ENCODE data around the gene NCKAP5. TPM values are rescaled to one million over a fixed set of nuclear protein-coding genes. Genes with fewer than 3 reads are reported as not detected.

The NCKAP5 gene
- polyA plus RNA-seq, 2 of the 4 experiments (the other 2 are of a cell fraction), result 3.0 to 4.1 TPM

DNA sequence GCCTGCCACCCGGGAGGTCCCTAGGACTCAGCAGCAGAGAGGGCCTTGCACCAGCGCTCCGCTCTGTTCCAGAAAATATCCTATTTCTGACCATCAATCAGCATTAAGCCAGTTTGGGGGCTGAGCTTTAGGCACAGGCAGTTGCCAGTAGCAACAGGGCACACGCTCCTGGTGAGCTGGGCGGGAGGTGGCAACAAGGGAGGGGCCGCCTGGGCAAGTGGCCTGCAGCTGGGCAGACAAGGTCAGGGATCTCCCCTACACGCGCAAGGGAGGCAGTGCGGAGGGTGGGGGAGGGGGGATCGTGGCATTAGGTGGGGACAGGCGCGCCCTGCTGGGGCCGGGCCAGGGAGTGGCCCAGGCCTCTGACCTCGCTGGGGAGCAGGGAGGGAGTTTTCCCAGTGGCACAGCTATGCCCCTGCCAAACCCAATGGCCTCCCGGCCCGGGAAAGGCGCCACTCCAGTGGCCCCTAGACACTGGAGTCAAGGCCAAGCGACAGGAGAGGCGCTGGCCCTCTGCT lies 302.8 kb downstream of the NCKAP5 start:
- peak overlapping the region; percentile 97 for H3K4me2 ChIP-seq
- peak; percentile 34 to 81 for DNase-seq (ENCODE audit: low read depth in 1 of 2, low spot score in 1 of 2)
- no peaks in the 10 kb centered on the region for H3K9me3 ChIP-seq
- no peak for FAIRE-seq
- peak overlapping the region; percentile 89 to 98 for H3K27ac ChIP-seq
- POLR2A ChIA-PET, result interaction anchor here (1.2 to 1.6 kb wide), 2 partner anchors 61 to 71 kb away, joined by 3 to 8 read pairs; no protein-coding TSS in a partner anchor
- peaks cover 47% of the 10 kb centered on the region for H3K4me1 ChIP-seq
- CTCF ChIA-PET, result interaction anchor here (4.7 to 5.0 kb wide), 2 partner anchors 295 to 579 kb away, joined by 35 to 48 read pairs; no protein-coding TSS in a partner anchor
- 18% methylated on average over 13 of the region's 19 CpGs for WGBS (ENCODE audit: missing lambda C conversion rate)
- TF ChIP-seq JUN (IDR thresholded peaks at IDR 0.05) (0 out of 5 replicates have a peak, but pooled peaks of 1 of the 2 experiments have one; percentile 24), TP53 (CRISPR knock-in tag; IDR thresholded peaks at IDR 0.05) (no peak), HOXB5 (CRISPR knock-in tag; IDR thresholded peaks at IDR 0.05) (no peak), SREBF2 (IDR thresholded peaks at IDR 0.05) (no peak), CBX8 (IDR thresholded peaks at IDR 0.05) (no peak), GATA3 (IDR thresholded peaks at IDR 0.05; ENCODE audit: borderline replicate concordance) (peak; percentile 8; the same call in 1 of the 2 replicates), RNF2 (IDR thresholded peaks at IDR 0.05; ENCODE audit: borderline replicate concordance, low read depth) (no peak), KDM5A (IDR thresholded peaks at IDR 0.05) (no peak), EHF (CRISPR knock-in tag; IDR thresholded peaks at IDR 0.05) (no peak), MAFK (IDR thresholded peaks at IDR 0.05; ENCODE audit: partially characterized antibody) (no peak)
- TF ChIP-seq, protein P1, sequence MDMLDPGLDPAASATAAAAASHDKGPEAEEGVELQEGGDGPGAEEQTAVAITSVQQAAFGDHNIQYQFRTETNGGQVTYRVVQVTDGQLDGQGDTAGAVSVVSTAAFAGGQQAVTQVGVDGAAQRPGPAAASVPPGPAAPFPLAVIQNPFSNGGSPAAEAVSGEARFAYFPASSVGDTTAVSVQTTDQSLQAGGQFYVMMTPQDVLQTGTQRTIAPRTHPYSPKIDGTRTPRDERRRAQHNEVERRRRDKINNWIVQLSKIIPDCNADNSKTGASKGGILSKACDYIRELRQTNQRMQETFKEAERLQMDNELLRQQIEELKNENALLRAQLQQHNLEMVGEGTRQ (IDR thresholded peaks at IDR 0.05), result no peak
- TF ChIP-seq, protein P2, sequence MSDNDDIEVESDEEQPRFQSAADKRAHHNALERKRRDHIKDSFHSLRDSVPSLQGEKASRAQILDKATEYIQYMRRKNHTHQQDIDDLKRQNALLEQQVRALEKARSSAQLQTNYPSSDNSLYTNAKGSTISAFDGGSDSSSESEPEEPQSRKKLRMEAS (IDR thresholded peaks at IDR 0.05), result 0 out of 2 replicates have a peak, but pooled peaks have one; percentile 1
- H3K4me3 ChIP-seq, result peak overlapping the region; percentile 74
- ATAC-seq, result peak; percentile 75 to 82

DNA sequence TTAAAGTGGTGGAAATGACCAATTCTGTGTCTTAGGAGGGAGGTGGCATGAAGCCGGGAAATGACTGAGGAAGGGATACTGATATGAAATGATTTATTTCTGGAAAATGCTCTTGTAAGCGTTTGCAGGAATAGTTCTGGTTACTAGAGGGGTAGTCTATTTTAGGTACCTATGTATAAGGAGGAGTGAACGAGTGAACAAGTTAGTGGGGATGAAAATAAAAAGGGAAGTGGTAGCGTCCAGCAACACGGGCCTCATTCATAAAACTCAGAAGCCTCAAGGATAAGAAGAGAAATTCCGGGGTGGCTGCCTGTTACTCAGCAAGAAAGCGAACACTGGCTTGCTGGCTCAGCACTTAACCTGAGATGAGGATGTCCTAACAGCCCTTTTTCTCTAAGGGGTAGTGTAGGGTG lies 303.3 kb downstream of the NCKAP5 start:
- no peak for TF ChIP-seq EHF (CRISPR knock-in tag; IDR thresholded peaks at IDR 0.05)
- TF ChIP-seq RARB (CRISPR knock-in tag; IDR thresholded peaks at IDR 0.05), result no peak
- peak; percentile 83 for TF ChIP-seq MAFK (IDR thresholded peaks at IDR 0.05; ENCODE audit: partially characterized antibody)
- no peak for TF ChIP-seq SREBF2 (IDR thresholded peaks at IDR 0.05)
- TF ChIP-seq RFX5 (IDR thresholded peaks at IDR 0.05), result no peak
- no peak for TF ChIP-seq FOSL2 (IDR thresholded peaks at IDR 0.05)
- no peak for TF ChIP-seq FOSL2 (CRISPR knock-in tag; IDR thresholded peaks at IDR 0.05)
- no peak for TF ChIP-seq SMC3 (IDR thresholded peaks at IDR 0.05)
- no peak for TF ChIP-seq FOXS1 (CRISPR knock-in tag; IDR thresholded peaks at IDR 0.05)
- peak overlapping the region; percentile 89 to 98 for H3K27ac ChIP-seq
- FAIRE-seq (no peak), DNase-seq (ENCODE audit: low read depth in 1 of 2, low spot score in 1 of 2) (no peak), ATAC-seq (no peak)
- no peaks in the 10 kb centered on the region for H3K9me3 ChIP-seq
- peak overlapping the region; percentile 97 for H3K4me2 ChIP-seq
- peaks cover 47% of the 10 kb centered on the region for H3K4me1 ChIP-seq
- peak overlapping the region; percentile 74; the same call in 2 of the 3 replicates for H3K4me3 ChIP-seq
- ChIA-PET POLR2A (interaction anchor here (1.2 to 1.6 kb wide), 2 partner anchors 61 to 71 kb away, joined by 3 to 8 read pairs; no protein-coding TSS in a partner anchor), CTCF (interaction anchor here (1.3 to 5.0 kb wide), 3 partner anchors 25 to 580 kb away, joined by 4 to 48 read pairs (median 35); no protein-coding TSS in a partner anchor)
- WGBS (ENCODE audit: missing lambda C conversion rate), result 53% methylated on average over 7 of the region's 7 CpGs

DNA sequence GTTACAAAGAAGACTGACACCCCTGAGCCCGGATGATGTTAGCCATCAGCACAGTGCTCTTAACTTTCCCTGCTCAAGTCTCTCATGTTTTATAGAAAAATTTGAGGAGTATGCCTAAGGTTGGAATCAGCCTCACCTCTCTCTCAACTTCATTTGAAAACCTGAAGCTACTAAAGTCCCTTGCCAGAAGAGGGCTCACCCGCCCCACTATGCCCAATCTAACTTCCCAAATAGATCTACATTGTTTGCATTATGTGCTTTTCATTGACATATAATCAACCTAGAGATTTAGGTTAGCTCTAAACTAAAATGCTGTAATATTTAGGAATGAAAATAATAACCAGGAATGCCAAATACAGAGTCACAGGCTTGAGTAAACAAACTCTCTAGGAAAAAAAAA lies 305.4 kb downstream of the NCKAP5 start:
- Histone ChIP-seq H3K4me2 (peak overlapping the region; percentile 97), H3K9me3 (no peaks in the 10 kb centered on the region), H3K4me3 (no peak overlapping the region), H3K27ac (peak overlapping the region; percentile 11 to 98; a peak in 4 of 6 replicates), H3K4me1 (peaks cover 44% of the 10 kb centered on the region)
- CTCF ChIA-PET, result interaction anchor here (0.7 to 5.0 kb wide), 16 partner anchors 9 to 588 kb away, joined by 3 to 48 read pairs (median 4); partner anchors contain the start of gene NCKAP5
- ATAC-seq (no peak), DNase-seq (ENCODE audit: low read depth in 1 of 2, low spot score in 1 of 2) (peak in 1 of 2 experiments; percentile 35), FAIRE-seq (no peak)
- POLR2A ChIA-PET, result interaction anchor here (0.6 to 0.7 kb wide), 2 partner anchors 129 to 298 kb away, joined by 3 to 5 read pairs; no protein-coding TSS in a partner anchor
- WGBS (ENCODE audit: missing lambda C conversion rate), result 26% methylated on average over 2 of the region's 2 CpGs
- TF ChIP-seq RCOR1 (IDR thresholded peaks at IDR 0.05; ENCODE audit: low read depth, low read length) (no peak), RAD21 (conservative IDR thresholded peaks at IDR 0.05 in 1 of 2, IDR thresholded peaks at IDR 0.05 in 1 of 2) (peak; percentile 72 to 77), FOXS1 (CRISPR knock-in tag; IDR thresholded peaks at IDR 0.05) (no peak), MAFK (IDR thresholded peaks at IDR 0.05; ENCODE audit: partially characterized antibody) (no peak), HOXB5 (CRISPR knock-in tag; IDR thresholded peaks at IDR 0.05) (no peak), ZC3H11A (IDR thresholded peaks at IDR 0.05) (no peak), FOSL2 (IDR thresholded peaks at IDR 0.05) (no peak), FOSL2 (CRISPR knock-in tag; IDR thresholded peaks at IDR 0.05) (no peak), NFE2L2 (conservative IDR thresholded peaks at IDR 0.05; ENCODE audit: low read length) (no peak), SMC3 (IDR thresholded peaks at IDR 0.05) (peak; percentile 77), HOXA7 (CRISPR knock-in tag; IDR thresholded peaks at IDR 0.05) (no peak), ZSCAN20 (CRISPR knock-in tag; IDR thresholded peaks at IDR 0.05) (no peak), CBX8 (IDR thresholded peaks at IDR 0.05) (no peak)
- TF ChIP-seq, protein P3, sequence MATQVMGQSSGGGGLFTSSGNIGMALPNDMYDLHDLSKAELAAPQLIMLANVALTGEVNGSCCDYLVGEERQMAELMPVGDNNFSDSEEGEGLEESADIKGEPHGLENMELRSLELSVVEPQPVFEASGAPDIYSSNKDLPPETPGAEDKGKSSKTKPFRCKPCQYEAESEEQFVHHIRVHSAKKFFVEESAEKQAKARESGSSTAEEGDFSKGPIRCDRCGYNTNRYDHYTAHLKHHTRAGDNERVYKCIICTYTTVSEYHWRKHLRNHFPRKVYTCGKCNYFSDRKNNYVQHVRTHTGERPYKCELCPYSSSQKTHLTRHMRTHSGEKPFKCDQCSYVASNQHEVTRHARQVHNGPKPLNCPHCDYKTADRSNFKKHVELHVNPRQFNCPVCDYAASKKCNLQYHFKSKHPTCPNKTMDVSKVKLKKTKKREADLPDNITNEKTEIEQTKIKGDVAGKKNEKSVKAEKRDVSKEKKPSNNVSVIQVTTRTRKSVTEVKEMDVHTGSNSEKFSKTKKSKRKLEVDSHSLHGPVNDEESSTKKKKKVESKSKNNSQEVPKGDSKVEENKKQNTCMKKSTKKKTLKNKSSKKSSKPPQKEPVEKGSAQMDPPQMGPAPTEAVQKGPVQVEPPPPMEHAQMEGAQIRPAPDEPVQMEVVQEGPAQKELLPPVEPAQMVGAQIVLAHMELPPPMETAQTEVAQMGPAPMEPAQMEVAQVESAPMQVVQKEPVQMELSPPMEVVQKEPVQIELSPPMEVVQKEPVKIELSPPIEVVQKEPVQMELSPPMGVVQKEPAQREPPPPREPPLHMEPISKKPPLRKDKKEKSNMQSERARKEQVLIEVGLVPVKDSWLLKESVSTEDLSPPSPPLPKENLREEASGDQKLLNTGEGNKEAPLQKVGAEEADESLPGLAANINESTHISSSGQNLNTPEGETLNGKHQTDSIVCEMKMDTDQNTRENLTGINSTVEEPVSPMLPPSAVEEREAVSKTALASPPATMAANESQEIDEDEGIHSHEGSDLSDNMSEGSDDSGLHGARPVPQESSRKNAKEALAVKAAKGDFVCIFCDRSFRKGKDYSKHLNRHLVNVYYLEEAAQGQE (IDR thresholded peaks at IDR 0.05), result no peak
- TF ChIP-seq, protein P2 (IDR thresholded peaks at IDR 0.05), result no peak
- TF ChIP-seq, protein P4, sequence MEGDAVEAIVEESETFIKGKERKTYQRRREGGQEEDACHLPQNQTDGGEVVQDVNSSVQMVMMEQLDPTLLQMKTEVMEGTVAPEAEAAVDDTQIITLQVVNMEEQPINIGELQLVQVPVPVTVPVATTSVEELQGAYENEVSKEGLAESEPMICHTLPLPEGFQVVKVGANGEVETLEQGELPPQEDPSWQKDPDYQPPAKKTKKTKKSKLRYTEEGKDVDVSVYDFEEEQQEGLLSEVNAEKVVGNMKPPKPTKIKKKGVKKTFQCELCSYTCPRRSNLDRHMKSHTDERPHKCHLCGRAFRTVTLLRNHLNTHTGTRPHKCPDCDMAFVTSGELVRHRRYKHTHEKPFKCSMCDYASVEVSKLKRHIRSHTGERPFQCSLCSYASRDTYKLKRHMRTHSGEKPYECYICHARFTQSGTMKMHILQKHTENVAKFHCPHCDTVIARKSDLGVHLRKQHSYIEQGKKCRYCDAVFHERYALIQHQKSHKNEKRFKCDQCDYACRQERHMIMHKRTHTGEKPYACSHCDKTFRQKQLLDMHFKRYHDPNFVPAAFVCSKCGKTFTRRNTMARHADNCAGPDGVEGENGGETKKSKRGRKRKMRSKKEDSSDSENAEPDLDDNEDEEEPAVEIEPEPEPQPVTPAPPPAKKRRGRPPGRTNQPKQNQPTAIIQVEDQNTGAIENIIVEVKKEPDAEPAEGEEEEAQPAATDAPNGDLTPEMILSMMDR (IDR thresholded peaks at IDR 0.05), result peak; percentile 57

Measured in A549 (cell line).